ENCODE results near the gene SEC63.
"Not testable (repeated sequence)": the region's sequence is repeated elsewhere in the genome, so short reads cannot be mapped to it uniquely, and the experiment has no call there.

The SEC63 gene

GRCh38 chr6:107926697-107927544 lies 31.1 kb downstream of the SEC63 start:
- not testable (repeated sequence) for DNase-seq

DNA sequence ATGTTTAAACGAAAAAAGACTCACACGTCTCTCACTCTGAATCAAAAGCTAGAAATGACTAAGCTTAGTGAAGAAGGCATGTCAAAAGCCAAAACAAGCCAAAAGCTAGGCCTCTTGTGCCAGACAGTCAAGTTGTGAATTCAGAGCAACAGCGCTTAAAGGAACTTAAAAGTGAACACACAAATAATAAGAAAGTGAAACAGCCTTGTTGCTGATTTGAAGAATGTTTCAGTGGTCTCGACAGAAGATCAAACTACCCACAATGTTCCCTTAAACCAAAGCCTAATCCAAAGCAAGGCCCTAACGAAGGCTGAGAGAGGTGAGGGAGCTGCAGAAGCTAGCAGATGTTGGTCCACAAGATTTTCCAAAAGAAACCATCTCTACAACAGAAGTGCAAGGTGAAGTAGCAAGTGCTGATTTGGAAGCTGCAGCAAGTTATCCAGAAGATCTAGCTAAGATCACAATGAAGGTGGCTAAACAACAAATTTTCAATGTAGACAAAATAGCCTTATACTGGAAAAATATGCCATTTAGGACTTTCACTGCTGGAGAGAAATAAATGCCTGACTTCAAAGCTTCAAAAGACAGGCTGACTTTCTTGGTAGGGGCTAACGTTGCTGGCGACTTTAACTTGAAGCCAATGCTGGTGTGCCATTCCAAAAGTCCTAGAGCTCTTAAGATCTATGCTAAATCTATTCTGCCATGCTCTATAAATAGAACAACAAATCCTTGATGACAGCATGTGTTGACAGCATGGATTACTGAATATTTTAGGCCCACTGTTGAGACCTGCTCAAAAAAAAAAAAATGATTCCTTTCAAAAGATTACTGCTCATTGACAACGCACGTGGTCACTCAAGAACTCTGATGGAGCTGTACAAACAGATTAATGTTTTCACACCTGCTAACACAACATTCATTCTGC lies 40.3 kb downstream of the SEC63 start:
- no peak for DNase-seq

DNA sequence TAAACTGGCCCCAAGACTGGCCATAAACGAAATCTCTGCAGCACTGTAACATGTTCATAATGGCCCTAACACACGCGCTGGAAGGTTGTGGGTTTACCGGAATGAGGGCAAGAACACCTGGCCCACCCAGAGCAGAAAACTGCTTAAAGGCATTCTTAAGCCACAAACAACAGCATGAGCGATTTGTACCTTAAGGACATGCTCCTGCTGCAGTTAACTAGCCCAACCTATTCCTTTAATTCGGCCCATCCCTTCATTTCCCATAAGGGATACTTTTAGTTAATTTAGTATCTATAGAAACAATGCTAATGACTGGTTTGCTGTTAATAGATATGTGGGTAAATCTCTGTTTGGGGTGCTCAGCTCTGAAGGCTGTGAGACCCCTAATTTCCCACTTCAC lies 41.0 kb downstream of the SEC63 start:
- DNase-seq, result not testable (repeated sequence)

GRCh38 chr6:107911692-107912091 lies 46.3 kb downstream of the SEC63 start:
- no peak for DNase-seq

GRCh38 chr6:107894809-107895396 lies 63.1 kb downstream of the SEC63 start:
- DNase-seq, result peak; percentile 7 to 48 (median 33)

- DNase-seq, result not testable (repeated sequence)
These were observed 67.6 kb downstream of the SEC63 start for GRCh38 chr6:107890431-107890830.

GRCh38 chr6:107885950-107886349 lies 72.1 kb downstream of the SEC63 start:
- DNase-seq, result not testable (repeated sequence)

DNA sequence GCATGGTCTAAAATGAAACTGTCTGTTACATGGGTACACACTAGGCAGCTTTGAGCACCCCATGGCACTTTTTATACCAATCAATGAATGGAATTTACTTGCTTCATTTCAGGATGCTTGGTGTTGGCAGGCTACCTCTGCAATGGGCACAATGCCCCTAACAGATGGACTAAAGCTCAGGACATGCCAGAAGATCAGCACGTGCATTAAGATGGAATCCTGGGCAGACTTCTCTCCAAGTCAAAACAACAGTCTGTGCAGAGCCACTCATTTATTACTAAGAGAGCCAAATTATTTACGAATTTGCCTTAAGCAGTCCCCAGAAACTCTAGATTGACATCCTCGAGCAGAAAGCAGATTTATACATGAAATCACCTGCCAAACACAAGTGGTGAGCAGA lies 78.1 kb downstream of the SEC63 start:
- DNase-seq, result no peak

GRCh38 chr6:107877968-107878367 lies 80.0 kb downstream of the SEC63 start:
- DNase-seq, result peak; percentile 38 to 70 (median 62)

DNA sequence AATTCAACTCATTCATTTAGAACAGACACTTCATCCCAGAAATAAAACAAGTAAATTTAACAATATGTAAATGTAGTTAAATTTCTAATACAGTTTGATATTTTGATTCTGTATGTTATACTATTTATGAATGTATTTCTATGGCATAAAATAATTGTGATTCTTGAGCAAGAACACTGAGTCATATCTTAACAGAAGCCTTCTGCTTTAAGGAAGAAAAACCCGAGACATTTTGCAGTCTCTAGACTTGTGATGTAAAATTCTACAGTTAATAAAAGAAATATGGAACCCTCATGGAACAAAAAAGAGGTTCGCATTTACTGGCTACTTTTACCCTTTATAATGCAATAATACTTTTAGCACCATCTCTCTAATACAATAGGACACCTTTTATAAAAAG lies 86.0 kb downstream of the SEC63 start:
- peak in 3 of 4 experiments; percentile 10 to 65 (median 59) for DNase-seq

DNA sequence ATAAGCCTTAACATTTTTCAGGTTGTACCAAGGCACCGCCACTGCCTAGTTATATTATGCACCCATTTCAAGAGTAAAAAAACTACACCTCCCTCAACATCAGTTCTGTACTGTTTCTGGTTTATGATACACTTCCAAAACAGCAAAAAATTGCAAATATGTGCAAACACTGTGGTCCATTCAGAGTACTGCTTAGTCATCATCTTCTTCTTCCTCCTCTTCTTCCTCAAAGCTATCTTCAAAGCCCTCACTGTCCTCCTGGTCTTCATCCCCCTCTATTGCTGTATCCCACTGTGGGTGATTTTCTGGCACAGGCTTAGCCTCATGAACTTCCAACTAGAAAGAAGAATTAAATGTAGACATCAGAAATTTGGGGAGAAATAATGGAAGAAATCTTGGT lies 86.5 kb downstream of the SEC63 start:
- not testable (repeated sequence) for DNase-seq

DNA sequence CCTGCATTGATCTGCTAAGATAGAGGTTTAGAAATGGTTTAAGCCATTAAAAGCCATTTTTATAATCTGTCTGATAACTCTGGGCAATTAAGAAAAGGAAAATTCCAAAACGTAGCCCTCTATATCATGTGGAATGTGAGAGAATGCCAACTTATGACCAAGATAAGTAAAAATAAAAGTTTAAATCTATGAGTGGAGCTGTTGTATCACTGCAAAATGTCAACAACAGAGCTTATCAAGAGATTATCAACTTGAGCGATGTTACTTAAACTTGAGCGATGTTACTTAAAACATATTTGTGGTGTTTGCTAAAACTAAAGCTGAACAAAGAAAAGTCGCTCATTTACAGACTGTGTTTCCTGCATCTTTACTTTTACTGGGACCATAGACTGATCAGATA lies 87.0 kb downstream of the SEC63 start:
- DNase-seq, result no peak

DNA sequence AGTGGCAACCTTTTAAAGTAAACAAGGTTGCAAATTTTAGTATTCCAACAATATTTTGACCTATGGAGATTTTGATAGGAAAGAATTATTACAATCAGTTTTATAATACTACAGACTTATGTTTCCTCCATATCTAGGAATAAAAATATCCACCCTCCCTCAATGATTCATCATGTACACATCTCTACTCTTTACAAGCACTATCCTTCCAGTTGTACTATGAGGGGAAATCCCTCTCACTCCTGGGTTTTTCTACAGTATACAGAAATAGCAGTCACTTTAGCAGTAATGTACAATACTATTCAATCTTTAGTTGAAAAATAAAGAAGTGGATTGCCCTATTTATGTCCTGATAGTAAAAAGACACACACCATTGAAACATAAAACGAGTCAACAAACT lies 87.6 kb downstream of the SEC63 start:
- DNase-seq, result no peak

DNA sequence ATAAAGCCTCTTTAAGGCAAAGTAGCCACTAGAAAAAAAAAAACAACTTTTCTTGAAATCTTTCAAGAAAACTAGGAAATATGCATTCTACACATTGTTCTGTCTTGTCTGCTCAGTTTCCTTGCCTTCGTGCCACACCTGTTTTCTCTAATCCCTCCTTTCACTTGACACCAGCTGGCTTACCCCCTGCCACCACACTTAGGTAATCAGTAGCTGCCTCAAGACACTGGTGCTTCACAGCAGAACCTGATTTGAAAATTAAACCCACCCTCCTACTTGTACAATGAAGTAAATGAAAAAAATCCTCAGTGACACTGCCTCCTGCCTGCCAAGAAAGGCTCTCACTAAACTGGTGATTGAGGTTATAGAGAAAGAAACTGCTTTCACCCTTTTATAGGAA lies 88.1 kb downstream of the SEC63 start:
- DNase-seq, result no peak

DNA sequence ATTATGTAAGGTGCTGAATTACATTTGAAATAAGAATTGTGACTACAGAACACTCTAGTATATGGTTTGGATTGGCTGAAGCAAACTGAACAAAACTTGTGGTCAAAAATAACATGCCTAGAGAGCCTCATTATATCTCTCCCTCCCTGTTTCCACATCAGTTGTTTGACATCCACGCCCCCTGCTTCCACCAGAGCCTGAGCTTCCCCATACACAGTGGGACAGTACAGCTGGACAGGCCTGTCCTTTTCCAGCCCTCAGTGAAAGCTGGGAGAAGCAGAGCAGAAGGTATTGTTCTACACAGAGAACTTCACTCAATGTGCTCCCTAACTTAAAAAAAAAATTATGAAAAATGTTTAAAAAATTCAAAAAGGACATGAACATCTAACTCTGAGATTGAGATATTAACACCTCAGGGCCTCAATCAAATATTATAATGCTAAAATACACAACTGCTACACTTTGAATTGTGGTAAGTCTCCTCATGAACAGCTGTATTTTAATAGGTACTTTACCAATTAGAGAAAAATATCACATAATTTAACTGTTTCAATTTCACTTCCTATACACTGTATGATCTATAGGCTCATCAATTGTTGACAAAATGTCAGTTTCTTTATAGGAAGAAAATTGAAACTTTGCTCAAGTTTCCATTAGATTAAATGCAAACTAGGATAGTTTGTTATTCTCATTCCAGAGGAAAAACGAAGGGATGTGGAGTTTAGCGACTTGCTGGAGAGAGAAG lies 89.0 kb downstream of the SEC63 start:
- DNase-seq, result no peak

GRCh38 chr6:107867302-107867615 lies 90.7 kb downstream of the SEC63 start:
- no peak for DNase-seq

GRCh38 chr6:107866606-107867301 lies 91.3 kb downstream of the SEC63 start:
- DNase-seq, result peak; percentile 13 to 42 (median 27)

- no peak for DNase-seq
These were observed 93.5 kb downstream of the SEC63 start for GRCh38 chr6:107864226-107865127.

GRCh38 chr6:107862383-107862782 lies 95.6 kb downstream of the SEC63 start:
- no peak for DNase-seq

GRCh38 chr6:107860963-107861362 lies 97.0 kb downstream of the SEC63 start:
- not testable (repeated sequence) for DNase-seq

GRCh38 chr6:107860144-107860543 lies 97.9 kb downstream of the SEC63 start:
- DNase-seq, result not testable (repeated sequence)
